ENCODE measurements around the gene SRSF1.
"Not testable (repeated sequence)": the region's sequence is repeated elsewhere in the genome, so short reads cannot be mapped to it uniquely, and the experiment has no call there.

The SRSF1 gene, protein sequence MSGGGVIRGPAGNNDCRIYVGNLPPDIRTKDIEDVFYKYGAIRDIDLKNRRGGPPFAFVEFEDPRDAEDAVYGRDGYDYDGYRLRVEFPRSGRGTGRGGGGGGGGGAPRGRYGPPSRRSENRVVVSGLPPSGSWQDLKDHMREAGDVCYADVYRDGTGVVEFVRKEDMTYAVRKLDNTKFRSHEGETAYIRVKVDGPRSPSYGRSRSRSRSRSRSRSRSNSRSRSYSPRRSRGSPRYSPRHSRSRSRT

GRCh38 chr17:58006924-58007780, at the start of gene SRSF1:
Gene SRSF1, minus strand, starts transcription at chr17:58007246. Its CDS starts 109 bp downstream, at chr17:58007137.
- H3K27me3 Mint-ChIP-seq: no peaks in the 10 kb centered on the region
- H3K36me3 Mint-ChIP-seq: peaks cover 23% of the 10 kb centered on the region
- no peaks in the 10 kb centered on the region for H3K9me3 Mint-ChIP-seq (ENCODE audit: low read depth)
- H3K4me3 Mint-ChIP-seq: peak within 1 kb of the TSS; percentile 99
- peaks cover 39% of the 10 kb centered on the region for H3K4me1 Mint-ChIP-seq (ENCODE audit: low read depth)
- peak within 1 kb of the TSS; percentile 100 for H3K27ac Mint-ChIP-seq

- Mint-ChIP-seq H3K4me1 (ENCODE audit: low read depth) (peaks cover 12% of the 10 kb centered on the region), H3K36me3 (no peaks in the 10 kb centered on the region), H3K4me3 (no peak overlapping the region), H3K9me3 (ENCODE audit: low read depth) (no peaks in the 10 kb centered on the region), H3K27me3 (no peaks in the 10 kb centered on the region), H3K27ac (no peak overlapping the region)
Measured at GRCh38 chr17:58056476-58056875, 49.4 kb upstream of the SRSF1 start.

GRCh38 chr17:58054641-58055040, 47.6 kb upstream of the SRSF1 start:
- no peaks in the 10 kb centered on the region for H3K9me3 Mint-ChIP-seq (ENCODE audit: low read depth)
- H3K4me1 Mint-ChIP-seq (ENCODE audit: low read depth): peaks cover 12% of the 10 kb centered on the region
- H3K36me3 Mint-ChIP-seq: no peaks in the 10 kb centered on the region
- no peak overlapping the region for H3K4me3 Mint-ChIP-seq
- H3K27me3 Mint-ChIP-seq: no peaks in the 10 kb centered on the region
- no peak overlapping the region for H3K27ac Mint-ChIP-seq

- Mint-ChIP-seq H3K27ac (no peak overlapping the region), H3K36me3 (no peaks in the 10 kb centered on the region), H3K27me3 (no peaks in the 10 kb centered on the region), H3K4me1 (ENCODE audit: low read depth) (peaks cover 12% of the 10 kb centered on the region), H3K4me3 (no peak overlapping the region), H3K9me3 (ENCODE audit: low read depth) (no peaks in the 10 kb centered on the region)
Measured at GRCh38 chr17:58052945-58053715, 46.1 kb upstream of the SRSF1 start.

GRCh38 chr17:58052407-58052806, 45.4 kb upstream of the SRSF1 start:
- Mint-ChIP-seq H3K27ac (no peak overlapping the region), H3K36me3 (no peaks in the 10 kb centered on the region), H3K4me3 (no peak overlapping the region), H3K4me1 (ENCODE audit: low read depth) (peaks cover 12% of the 10 kb centered on the region), H3K9me3 (ENCODE audit: low read depth) (no peaks in the 10 kb centered on the region), H3K27me3 (peaks cover 4% of the 10 kb centered on the region)

DNA sequence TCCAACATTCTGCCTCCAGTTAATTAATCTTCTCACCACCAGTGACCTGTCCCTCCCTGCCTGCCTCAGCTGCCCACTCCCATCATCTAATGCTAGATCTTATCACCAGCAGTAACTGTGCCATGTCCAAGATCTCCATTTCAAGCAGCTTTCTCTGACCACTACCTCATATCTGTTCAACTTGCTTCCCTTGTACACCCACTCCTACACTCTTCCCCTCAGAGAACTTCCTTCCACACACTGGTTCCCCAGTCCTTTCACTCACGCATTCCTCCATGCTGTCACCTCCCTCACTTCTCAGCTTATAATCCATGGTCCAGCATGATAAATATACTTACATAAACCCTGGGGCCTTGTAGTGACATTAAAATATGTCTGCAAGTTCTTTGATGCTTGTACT, 44.4 kb upstream of the SRSF1 start:
- H3K27me3 Mint-ChIP-seq: peaks cover 4% of the 10 kb centered on the region
- H3K9me3 Mint-ChIP-seq (ENCODE audit: low read depth): no peaks in the 10 kb centered on the region
- peaks cover 12% of the 10 kb centered on the region for H3K4me1 Mint-ChIP-seq (ENCODE audit: low read depth)
- no peaks in the 10 kb centered on the region for H3K36me3 Mint-ChIP-seq
- H3K27ac Mint-ChIP-seq: no peak overlapping the region
- no peak overlapping the region for H3K4me3 Mint-ChIP-seq

GRCh38 chr17:58050966-58051365, 43.9 kb upstream of the SRSF1 start:
- Mint-ChIP-seq H3K4me3 (no peak overlapping the region), H3K9me3 (ENCODE audit: low read depth) (no peaks in the 10 kb centered on the region), H3K27ac (no peak overlapping the region), H3K27me3 (peaks cover 5% of the 10 kb centered on the region), H3K36me3 (no peaks in the 10 kb centered on the region), H3K4me1 (ENCODE audit: low read depth) (peaks cover 12% of the 10 kb centered on the region)

GRCh38 chr17:58049533-58049932, 42.5 kb upstream of the SRSF1 start:
- H3K4me1 Mint-ChIP-seq (ENCODE audit: low read depth): peaks cover 12% of the 10 kb centered on the region
- H3K27me3 Mint-ChIP-seq: peaks cover 5% of the 10 kb centered on the region
- H3K4me3 Mint-ChIP-seq: no peak overlapping the region
- H3K36me3 Mint-ChIP-seq: no peaks in the 10 kb centered on the region
- no peaks in the 10 kb centered on the region for H3K9me3 Mint-ChIP-seq (ENCODE audit: low read depth)
- H3K27ac Mint-ChIP-seq: no peak overlapping the region

DNA sequence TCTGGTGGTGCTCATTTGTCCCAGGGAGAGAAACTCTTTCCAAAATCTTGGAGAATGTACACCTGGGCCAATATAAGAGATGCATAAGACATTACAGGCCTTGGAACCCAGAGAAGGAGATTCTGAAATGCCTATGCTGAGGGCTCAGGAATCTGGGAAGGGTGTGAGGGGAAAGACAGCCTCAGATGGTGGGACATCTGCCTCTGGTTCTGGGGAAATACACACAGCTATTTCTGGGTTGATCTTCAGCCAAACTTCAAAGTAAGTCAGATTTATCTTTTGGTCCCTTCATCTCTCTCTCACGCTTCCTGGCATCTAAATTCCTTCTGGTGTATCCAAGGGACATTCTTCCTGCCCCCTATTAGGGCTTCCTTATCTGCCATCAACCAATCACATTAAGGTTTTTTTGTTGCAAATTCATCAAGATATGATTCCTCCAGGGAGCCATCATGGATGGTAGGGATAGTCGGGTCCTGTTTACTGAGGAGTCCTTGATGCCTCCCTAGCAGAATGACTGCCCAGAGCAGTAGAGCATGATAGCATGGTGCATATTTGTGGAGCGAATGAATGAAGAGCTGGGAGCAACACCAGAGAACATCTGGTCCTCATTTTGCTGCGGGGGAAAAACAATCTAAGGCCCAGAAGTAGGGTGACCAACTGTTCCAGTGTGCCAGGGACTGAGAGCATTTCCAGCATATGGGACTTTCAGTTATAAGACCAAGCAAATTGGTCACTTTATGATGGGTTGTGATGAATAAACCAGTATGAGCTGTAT, 40.5 kb upstream of the SRSF1 start:
- H3K27ac Mint-ChIP-seq: no peak overlapping the region
- H3K4me1 Mint-ChIP-seq (ENCODE audit: low read depth): peaks cover under 1% of the 10 kb centered on the region
- H3K36me3 Mint-ChIP-seq: no peaks in the 10 kb centered on the region
- no peak overlapping the region for H3K4me3 Mint-ChIP-seq
- H3K9me3 Mint-ChIP-seq (ENCODE audit: low read depth): no peaks in the 10 kb centered on the region
- peaks cover 15% of the 10 kb centered on the region for H3K27me3 Mint-ChIP-seq

DNA sequence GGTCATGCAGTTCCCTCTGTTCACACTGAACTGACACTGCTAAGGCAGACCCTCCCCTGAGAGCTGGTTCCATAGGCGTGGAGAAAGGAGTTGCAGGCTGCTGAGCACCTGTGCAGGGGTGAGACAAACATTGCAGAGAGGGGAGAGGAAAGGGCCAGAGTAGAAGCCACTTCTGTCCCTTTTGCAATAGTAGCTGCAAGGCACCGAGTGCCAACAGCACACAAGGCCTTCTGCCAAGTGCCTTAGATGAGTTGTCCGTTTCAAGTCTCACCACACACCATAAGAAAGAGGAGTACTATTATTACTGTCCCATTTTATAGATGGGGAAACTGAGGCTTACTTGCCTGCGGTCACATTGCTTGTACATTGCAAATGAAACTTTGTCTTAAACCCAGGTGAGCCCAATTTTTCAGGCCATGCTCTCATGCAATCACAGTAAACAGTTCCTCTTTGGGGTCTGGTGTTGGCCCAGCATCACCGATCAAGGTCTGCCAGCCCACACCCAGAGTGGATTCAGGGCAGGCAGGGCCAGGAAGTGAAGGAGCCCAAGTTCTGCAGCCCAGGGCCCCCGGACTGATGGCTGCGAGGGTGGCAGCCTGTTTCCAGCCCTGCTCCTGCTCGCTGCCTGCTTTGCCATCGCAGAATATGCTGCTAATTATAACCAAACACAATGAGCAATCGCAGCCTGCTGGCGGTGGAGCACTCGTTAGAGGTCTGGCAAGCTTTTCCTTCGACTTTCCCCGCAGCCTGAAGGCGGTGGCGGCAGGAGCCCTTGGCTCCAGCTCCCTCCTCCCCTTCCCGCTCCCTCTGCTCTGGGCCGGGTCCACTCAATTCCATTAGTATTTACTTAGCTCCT, 39.4 kb upstream of the SRSF1 start:
- Mint-ChIP-seq H3K36me3 (no peaks in the 10 kb centered on the region), H3K4me3 (no peak overlapping the region), H3K27me3 (peaks cover 15% of the 10 kb centered on the region), H3K4me1 (ENCODE audit: low read depth) (no peaks in the 10 kb centered on the region), H3K27ac (no peak overlapping the region), H3K9me3 (ENCODE audit: low read depth) (no peaks in the 10 kb centered on the region)

DNA sequence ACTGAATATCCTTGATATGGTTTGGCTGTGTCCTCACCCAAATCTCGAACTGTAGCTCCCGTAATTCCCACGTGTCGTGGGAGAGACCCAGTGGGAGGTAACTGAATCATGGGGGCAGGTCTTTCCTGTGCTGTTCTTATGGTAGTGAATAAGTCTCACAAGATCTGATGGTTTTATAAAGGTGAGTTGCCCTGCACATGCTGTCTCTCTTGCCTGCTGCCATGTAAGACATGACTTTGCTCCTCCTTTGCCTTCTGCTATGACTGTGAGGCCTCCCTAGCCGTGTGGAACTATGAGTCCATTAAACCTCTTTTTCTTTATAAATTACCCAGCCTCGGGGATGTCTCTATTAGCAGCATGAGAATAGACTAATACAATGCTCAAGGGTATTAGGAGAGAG, 37.2 kb upstream of the SRSF1 start:
- not testable (repeated sequence) for H3K4me1 Mint-ChIP-seq (ENCODE audit: low read depth); H3K36me3 Mint-ChIP-seq; H3K27ac Mint-ChIP-seq; H3K9me3 Mint-ChIP-seq (ENCODE audit: low read depth); H3K4me3 Mint-ChIP-seq
- H3K27me3 Mint-ChIP-seq: peaks cover 15% of the 10 kb centered on the region

- Mint-ChIP-seq H3K9me3 (ENCODE audit: low read depth) (no peaks in the 10 kb centered on the region), H3K36me3 (no peaks in the 10 kb centered on the region), H3K27ac (no peak overlapping the region), H3K27me3 (peaks cover 15% of the 10 kb centered on the region), H3K4me1 (ENCODE audit: low read depth) (no peaks in the 10 kb centered on the region), H3K4me3 (no peak overlapping the region)
Measured at GRCh38 chr17:58043221-58044181, 36.5 kb upstream of the SRSF1 start.

DNA sequence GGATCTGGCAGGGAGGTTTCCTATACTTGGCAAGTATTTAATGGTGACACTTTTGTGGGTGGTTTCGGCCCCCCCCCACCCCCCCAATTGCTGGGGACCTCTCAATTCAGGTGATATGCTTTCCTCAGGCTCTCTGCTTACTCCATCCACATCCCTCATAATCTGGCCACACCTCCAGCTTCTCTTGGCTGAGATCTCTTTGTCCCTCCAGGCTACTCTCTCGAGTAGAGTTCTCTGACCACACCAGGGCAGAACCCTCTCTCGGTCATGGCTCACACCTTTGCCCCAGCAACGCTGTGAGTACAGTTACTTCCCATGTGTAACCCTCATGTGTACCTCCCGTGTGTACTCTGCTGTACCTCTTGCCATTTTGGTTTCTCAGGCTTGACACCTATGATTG, 34.1 kb upstream of the SRSF1 start:
- Mint-ChIP-seq H3K27ac (no peak overlapping the region), H3K27me3 (peaks cover 11% of the 10 kb centered on the region), H3K4me1 (ENCODE audit: low read depth) (no peaks in the 10 kb centered on the region), H3K4me3 (no peak overlapping the region), H3K36me3 (no peaks in the 10 kb centered on the region), H3K9me3 (ENCODE audit: low read depth) (no peaks in the 10 kb centered on the region)
